Keratinocyte (primary cell): ENCODE results near the gene GPD1. TPM values are rescaled to one million over a fixed set of nuclear protein-coding genes. Genes with fewer than 3 reads are reported as not detected.

Experiments used
- DNase-seq: peaks from one replicate; pipeline ENCODE4 v3.0.0-alpha.2; 2011; ENCODE audit warnings: low read depth, missing footprints, low spot score
- FAIRE-seq: peaks from 2 replicates; lab custom pipeline; 2011; peaks lifted over from hg19 to GRCh38; lab: Jason Lieb, UNC
- H2AFZ ChIP-seq: 2 replicates; pipeline ENCODE4 v1.6.0; 2012; ENCODE audit warnings: low read length, control low read depth, inconsistent platforms; ENCODE audit not compliant: control insufficient read depth
- H3K27ac ChIP-seq: 2 replicates; pipeline ENCODE4 v1.5.1; 2011; ENCODE audit warnings: low read length; ENCODE audit not compliant: control insufficient read depth, insufficient read depth
- H3K27me3 ChIP-seq: 3 replicates; pipeline ENCODE4 v1.6.0; 2011; ENCODE audit warnings: low read length; ENCODE audit not compliant: control insufficient read depth, insufficient read depth; ENCODE audit errors: extremely low read depth
- H3K36me3 ChIP-seq, 2 experiments: 2 replicates in 1 of 2; 3 replicates in 1 of 2; pipeline ENCODE4 v1.5.1; 2011; ENCODE audit warnings: low read length in 2 of 2, mild to moderate bottlenecking in 1 of 2; ENCODE audit not compliant: control insufficient read depth in 2 of 2, insufficient read depth in 2 of 2; ENCODE audit errors: extremely low read depth in 1 of 2
- H3K4me1 ChIP-seq: 3 replicates; pipeline ENCODE4 v1.5.1; 2011; ENCODE audit warnings: low read length; ENCODE audit not compliant: control insufficient read depth, insufficient read depth; ENCODE audit errors: extremely low read depth
- H3K4me2 ChIP-seq: 3 replicates; pipeline ENCODE4 v1.6.0; 2011; ENCODE audit warnings: low read depth, low read length; ENCODE audit not compliant: control insufficient read depth, insufficient read depth; ENCODE audit errors: extremely low read depth
- H3K4me3 ChIP-seq, 3 experiments: fragments of 200-600 bp in 1 of 3; sonication (generic) in 1 of 3; 2 replicates in 2 of 3; 3 replicates in 1 of 3; pipeline ENCODE4 v1.5.1; 2011 to 2016; ENCODE audit warnings: low read length in 3 of 3, mild to moderate bottlenecking in 3 of 3, control low read depth in 2 of 3, inconsistent platforms in 1 of 3, low read depth in 1 of 3, mixed read lengths in 1 of 3, mixed run types in 1 of 3, moderate library complexity in 1 of 3; ENCODE audit not compliant: control insufficient read depth in 2 of 3, insufficient read depth in 2 of 3; ENCODE audit errors: extremely low read depth in 1 of 3
- H3K79me2 ChIP-seq: 2 replicates; pipeline ENCODE4 v1.6.0; 2012; ENCODE audit warnings: low read length; ENCODE audit not compliant: control insufficient read depth, insufficient read depth
- H3K9ac ChIP-seq: 3 replicates; pipeline ENCODE4 v1.6.0; 2011; ENCODE audit warnings: low read length; ENCODE audit not compliant: control insufficient read depth, insufficient read depth; ENCODE audit errors: extremely low read depth
- H3K9me1 ChIP-seq: 3 replicates; pipeline ENCODE4 v1.6.0; 2011; ENCODE audit warnings: low read length; ENCODE audit not compliant: control insufficient read depth, insufficient read depth; ENCODE audit errors: extremely low read depth
- H3K9me3 ChIP-seq: 2 replicates; pipeline ENCODE4 v1.5.1; 2012; ENCODE audit warnings: low read depth, low read length; ENCODE audit not compliant: control insufficient read depth
- H4K20me1 ChIP-seq: 3 replicates; pipeline ENCODE4 v1.6.0; 2011; ENCODE audit warnings: low read length; ENCODE audit not compliant: control insufficient read depth, insufficient read depth; ENCODE audit errors: extremely low read depth
- EZH2 ChIP-seq: IDR thresholded peaks from one replicate; pipeline ENCODE4 v1.6.1; 2012; ENCODE audit warnings: inconsistent platforms, mild to moderate bottlenecking, low read length, moderate library complexity
- dilution Hi-C: fragments of 300-500 bp; cut with MboI; formaldehyde crosslinking; loops from one replicate; pipeline ENCODE4 v1.7.0; 2020; ENCODE audit warnings: low sequenced_read_pairs; ENCODE audit not compliant: extremely low pct_ligation_motif_present
- polyA plus RNA-seq, 5 experiments: library from polyadenylated mRNA; depleted of rRNA in 3 of 5; stranded (reverse) in 3 of 5; stranded (forward) in 1 of 5; unstranded in 1 of 5; fragments of >200 nt; gene quantifications; 1 replicate in 1 of 5; 2 replicates in 3 of 5; 3 replicates in 1 of 5; pipeline versions ENCODE4 v1.2.1 to v1.2.3, GENCODE V29; 2011 to 2012; ENCODE audit warnings: missing spikeins in 2 of 5, low read depth in 1 of 5, low replicate concordance in 1 of 5
- TF ChIP-seq, protein P1 (sequence below), 3 experiments: IDR thresholded peaks in 1 of 3; conservative IDR thresholded peaks in 1 of 3; optimal IDR thresholded peaks in 1 of 3; 2 replicates in 2 of 3; 3 replicates in 1 of 3; pipeline versions ENCODE3 to v1.5.1; 2011; ENCODE audit warnings: low read length in 3 of 3, mild to moderate bottlenecking in 3 of 3, moderate library complexity in 2 of 3, control low read depth in 1 of 3, inconsistent platforms in 1 of 3; ENCODE audit not compliant: insufficient read depth in 2 of 3; ENCODE audit errors: extremely low read depth in 1 of 3

The GPD1 gene
- polyA plus RNA-seq, 1 donor (not counting 4 experiments of a cell fraction or from before 2014, with no cell fraction given), result 0.13 TPM

DNA sequence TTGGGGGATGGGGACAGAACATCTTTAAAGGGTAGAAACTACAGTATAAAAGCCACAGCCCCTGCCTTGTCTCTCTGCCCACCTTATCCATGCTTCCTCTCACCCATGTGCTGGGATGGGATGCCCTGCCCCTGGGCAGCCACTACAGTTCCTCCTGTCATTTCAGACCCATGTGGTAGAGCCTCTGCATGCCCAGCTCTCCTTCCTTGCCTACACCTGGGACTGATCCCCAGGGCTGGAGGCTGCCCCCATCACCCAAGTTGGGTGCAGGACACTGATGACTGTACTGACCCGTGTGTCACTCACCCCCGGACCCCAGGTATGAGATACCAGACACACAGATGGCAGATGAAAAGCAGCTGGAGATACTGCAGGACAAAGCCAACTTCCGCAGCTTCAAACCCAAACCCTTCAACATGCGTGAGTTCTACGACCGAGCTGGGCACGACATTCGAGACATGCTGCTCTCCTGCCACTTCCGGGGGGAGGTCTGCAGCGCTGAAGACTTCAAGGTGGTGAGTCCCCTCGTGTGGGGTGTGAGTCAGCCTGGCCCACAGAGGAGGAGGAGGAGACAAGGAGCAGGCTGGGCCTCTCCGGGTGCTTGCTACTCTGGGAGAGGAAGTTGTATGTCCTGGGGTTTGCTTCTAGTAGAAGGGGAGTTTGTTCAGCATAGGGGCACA, 44.2 kb upstream of the GPD1 start:
- H3K4me2 ChIP-seq, result no peak overlapping the region
- TF ChIP-seq, protein P1, sequence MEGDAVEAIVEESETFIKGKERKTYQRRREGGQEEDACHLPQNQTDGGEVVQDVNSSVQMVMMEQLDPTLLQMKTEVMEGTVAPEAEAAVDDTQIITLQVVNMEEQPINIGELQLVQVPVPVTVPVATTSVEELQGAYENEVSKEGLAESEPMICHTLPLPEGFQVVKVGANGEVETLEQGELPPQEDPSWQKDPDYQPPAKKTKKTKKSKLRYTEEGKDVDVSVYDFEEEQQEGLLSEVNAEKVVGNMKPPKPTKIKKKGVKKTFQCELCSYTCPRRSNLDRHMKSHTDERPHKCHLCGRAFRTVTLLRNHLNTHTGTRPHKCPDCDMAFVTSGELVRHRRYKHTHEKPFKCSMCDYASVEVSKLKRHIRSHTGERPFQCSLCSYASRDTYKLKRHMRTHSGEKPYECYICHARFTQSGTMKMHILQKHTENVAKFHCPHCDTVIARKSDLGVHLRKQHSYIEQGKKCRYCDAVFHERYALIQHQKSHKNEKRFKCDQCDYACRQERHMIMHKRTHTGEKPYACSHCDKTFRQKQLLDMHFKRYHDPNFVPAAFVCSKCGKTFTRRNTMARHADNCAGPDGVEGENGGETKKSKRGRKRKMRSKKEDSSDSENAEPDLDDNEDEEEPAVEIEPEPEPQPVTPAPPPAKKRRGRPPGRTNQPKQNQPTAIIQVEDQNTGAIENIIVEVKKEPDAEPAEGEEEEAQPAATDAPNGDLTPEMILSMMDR (optimal IDR thresholded peaks at IDR 0.05 in 1 of 3, IDR thresholded peaks at IDR 0.05 in 1 of 3, conservative IDR thresholded peaks at IDR 0.05 in 1 of 3; ENCODE audit: extremely low read depth in 1 of 3, insufficient read depth in 2 of 3, low read length in 3 of 3), result no peak
- TF ChIP-seq EZH2, result no peak

DNA sequence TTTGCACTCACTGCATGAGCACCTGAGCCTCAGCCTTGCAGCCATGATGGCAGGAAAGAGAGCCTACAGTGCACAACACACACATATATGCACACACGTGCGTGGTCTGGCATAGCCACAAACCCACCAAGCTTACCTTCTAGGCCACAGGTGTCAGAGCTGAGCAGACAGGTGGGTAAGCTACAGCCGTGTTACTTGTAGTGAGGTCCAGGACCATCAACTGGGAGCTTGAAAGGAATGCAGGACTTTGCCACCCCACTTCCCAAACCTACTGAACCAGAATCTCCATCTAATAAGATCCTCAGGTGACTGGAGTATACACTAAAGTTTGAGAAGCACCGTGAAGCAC, 43.7 kb upstream of the GPD1 start:
- Histone ChIP-seq H3K9me3 (no peaks in the 10 kb centered on the region), H3K4me1 (peaks cover 13% of the 10 kb centered on the region), H3K4me2 (no peak overlapping the region)

More for the DNA sequence above, 44.2 kb upstream of the GPD1 start:
- H2AFZ ChIP-seq, result no peak overlapping the region
- H3K4me3 ChIP-seq, result no peak overlapping the region
- no peaks in the 10 kb centered on the region for H3K9me3 ChIP-seq
- no peaks in the 10 kb centered on the region for H3K36me3 ChIP-seq
- no peaks in the 10 kb centered on the region for H4K20me1 ChIP-seq
- DNase-seq (no peak), FAIRE-seq (no peak)
- H3K9me1 ChIP-seq, result no peaks in the 10 kb centered on the region
- no peak overlapping the region for H3K27ac ChIP-seq
- dilution Hi-C loops, result loop anchor here (10.0 to 25.0 kb wide), 2 partner anchors 55 to 197 kb away; no protein-coding TSS in a partner anchor
- peaks cover 13% of the 10 kb centered on the region for H3K4me1 ChIP-seq
- H3K79me2 ChIP-seq, result no peaks in the 10 kb centered on the region
- no peak overlapping the region for H3K9ac ChIP-seq
- H3K27me3 ChIP-seq, result peaks cover 8% of the 10 kb centered on the region

More for the DNA sequence above, 43.7 kb upstream of the GPD1 start:
- no peaks in the 10 kb centered on the region for H3K9me1 ChIP-seq
- no peaks in the 10 kb centered on the region for H3K36me3 ChIP-seq
- H3K9ac ChIP-seq, result no peak overlapping the region
- H3K27me3 ChIP-seq, result peaks cover 8% of the 10 kb centered on the region
- FAIRE-seq, result no peak
- no peak overlapping the region for H3K27ac ChIP-seq
- no peak overlapping the region for H2AFZ ChIP-seq
- DNase-seq, result no peak
- TF ChIP-seq, protein P1 (optimal IDR thresholded peaks at IDR 0.05 in 1 of 3, IDR thresholded peaks at IDR 0.05 in 1 of 3, conservative IDR thresholded peaks at IDR 0.05 in 1 of 3; ENCODE audit: extremely low read depth in 1 of 3, insufficient read depth in 2 of 3, low read length in 3 of 3), result no peak
- TF ChIP-seq EZH2, result no peak
- dilution Hi-C loops, result loop anchor here (10.0 to 25.0 kb wide), 2 partner anchors 55 to 198 kb away; no protein-coding TSS in a partner anchor
- no peaks in the 10 kb centered on the region for H4K20me1 ChIP-seq
- no peak overlapping the region for H3K4me3 ChIP-seq
- no peaks in the 10 kb centered on the region for H3K79me2 ChIP-seq
